Measurements from ENCODE around the gene GRXCR2.

GRCh38 chr5:145854651-145855258, 18.1 kb downstream of the GRXCR2 start:
- TF ChIP-seq EZH2 (IDR thresholded peaks at IDR 0.05; ENCODE audit: insufficient read depth, low read length) (no peak), CTCF (IDR thresholded peaks at IDR 0.05; ENCODE audit: insufficient read depth, low read depth, low read length) (no peak)

All from astrocyte (in vitro differentiated cells and primary cell).